ENCODE results near the gene CDH23.

CDH23 gene

GRCh38 chr10:71434760-71435394 lies 38.2 kb downstream of the CDH23 start:
- no peak overlapping the region for H3K4me3 ChIP-seq (ENCODE audit: low read depth, low read length)
- no peak for DNase-seq (ENCODE audit: low read depth)

- H3K4me3 ChIP-seq (ENCODE audit: low read depth, low read length) = no peak overlapping the region
- DNase-seq (ENCODE audit: low read depth) = no peak
Observed at GRCh38 chr10:71435571-71436267, 39.0 kb downstream of the CDH23 start.

- no peak overlapping the region for H3K4me3 ChIP-seq (ENCODE audit: low read depth, low read length)
- DNase-seq (ENCODE audit: low read depth) = no peak
Observed at GRCh38 chr10:71436268-71437125, 39.8 kb downstream of the CDH23 start.

- DNase-seq (ENCODE audit: low read depth) = no peak
- H3K4me3 ChIP-seq (ENCODE audit: low read depth, low read length) = no peak overlapping the region
Observed at GRCh38 chr10:71437537-71438092, 40.9 kb downstream of the CDH23 start.

- no peak overlapping the region for H3K4me3 ChIP-seq (ENCODE audit: low read depth, low read length)
- no peak for DNase-seq (ENCODE audit: low read depth)
Observed at GRCh38 chr10:71438761-71439160, 42.0 kb downstream of the CDH23 start.

- H3K4me3 ChIP-seq (ENCODE audit: low read depth, low read length) = no peak overlapping the region
Observed at GRCh38 chr10:71439670-71440425, 43.1 kb downstream of the CDH23 start.

GRCh38 chr10:71440506-71441035 lies 43.9 kb downstream of the CDH23 start:
- H3K4me3 ChIP-seq (ENCODE audit: low read depth, low read length) = no peak overlapping the region
- no peak for DNase-seq (ENCODE audit: low read depth)

More at GRCh38 chr10:71439670-71440425, 43.1 kb downstream of the CDH23 start:
- DNase-seq (ENCODE audit: low read depth) = no peak

- no peak overlapping the region for H3K4me3 ChIP-seq (ENCODE audit: low read depth, low read length)
- DNase-seq (ENCODE audit: low read depth) = no peak
Observed at GRCh38 chr10:71442000-71442399, 45.3 kb downstream of the CDH23 start.

GRCh38 chr10:71442859-71443570 lies 46.3 kb downstream of the CDH23 start:
- H3K4me3 ChIP-seq (ENCODE audit: low read depth, low read length) = no peak overlapping the region
- no peak for DNase-seq (ENCODE audit: low read depth)

GRCh38 chr10:71443676-71444075 lies 47.0 kb downstream of the CDH23 start:
- DNase-seq (ENCODE audit: low read depth) = no peak
- no peak overlapping the region for H3K4me3 ChIP-seq (ENCODE audit: low read depth, low read length)

GRCh38 chr10:71444284-71445054 lies 47.7 kb downstream of the CDH23 start:
- no peak overlapping the region for H3K4me3 ChIP-seq (ENCODE audit: low read depth, low read length)
- no peak for DNase-seq (ENCODE audit: low read depth)

GRCh38 chr10:71447676-71448075 lies 51.0 kb downstream of the CDH23 start:
- DNase-seq (ENCODE audit: low read depth) = no peak
- H3K4me3 ChIP-seq (ENCODE audit: low read depth, low read length) = no peak overlapping the region

GRCh38 chr10:71448146-71448545 lies 51.4 kb downstream of the CDH23 start:
- H3K4me3 ChIP-seq (ENCODE audit: low read depth, low read length) = no peak overlapping the region
- no peak for DNase-seq (ENCODE audit: low read depth)

GRCh38 chr10:71449026-71449425 lies 52.3 kb downstream of the CDH23 start:
- no peak overlapping the region for H3K4me3 ChIP-seq (ENCODE audit: low read depth, low read length)
- no peak for DNase-seq (ENCODE audit: low read depth)

GRCh38 chr10:71451754-71452153 lies 55.0 kb downstream of the CDH23 start:
- DNase-seq (ENCODE audit: low read depth) = no peak
- no peak overlapping the region for H3K4me3 ChIP-seq (ENCODE audit: low read depth, low read length)

- no peak for DNase-seq (ENCODE audit: low read depth)
- no peak overlapping the region for H3K4me3 ChIP-seq (ENCODE audit: low read depth, low read length)
Observed at GRCh38 chr10:71453186-71453585, 56.5 kb downstream of the CDH23 start.

- DNase-seq (ENCODE audit: low read depth) = no peak
Observed at GRCh38 chr10:71454347-71454746, 57.6 kb downstream of the CDH23 start.

GRCh38 chr10:71455035-71455434 lies 58.3 kb downstream of the CDH23 start:
- no peak for DNase-seq (ENCODE audit: low read depth)
- H3K4me3 ChIP-seq (ENCODE audit: low read depth, low read length) = no peak overlapping the region

More at GRCh38 chr10:71454347-71454746, 57.6 kb downstream of the CDH23 start:
- H3K4me3 ChIP-seq (ENCODE audit: low read depth, low read length) = no peak overlapping the region

All from skeletal muscle cell (primary cell).